Hindlimb muscle (tissue), 1 donor: ENCODE data around the gene PKHD1. TPM values are rescaled to one million over a fixed set of nuclear protein-coding genes. Genes with fewer than 3 reads are reported as not detected.

Experiments used
- DNase-seq: peaks from one replicate; pipeline ENCODE4 v3.0.0-alpha.2; 2013
- polyA plus RNA-seq: library from polyadenylated mRNA; unstranded; fragments of 120-200 nt; gene quantifications from one replicate; pipeline ENCODE4 v1.2.1, GENCODE V29; 2013; ENCODE audit not compliant: insufficient read length

PKHD1 gene
- polyA plus RNA-seq, 1 donor, result 9.5 TPM

DNA sequence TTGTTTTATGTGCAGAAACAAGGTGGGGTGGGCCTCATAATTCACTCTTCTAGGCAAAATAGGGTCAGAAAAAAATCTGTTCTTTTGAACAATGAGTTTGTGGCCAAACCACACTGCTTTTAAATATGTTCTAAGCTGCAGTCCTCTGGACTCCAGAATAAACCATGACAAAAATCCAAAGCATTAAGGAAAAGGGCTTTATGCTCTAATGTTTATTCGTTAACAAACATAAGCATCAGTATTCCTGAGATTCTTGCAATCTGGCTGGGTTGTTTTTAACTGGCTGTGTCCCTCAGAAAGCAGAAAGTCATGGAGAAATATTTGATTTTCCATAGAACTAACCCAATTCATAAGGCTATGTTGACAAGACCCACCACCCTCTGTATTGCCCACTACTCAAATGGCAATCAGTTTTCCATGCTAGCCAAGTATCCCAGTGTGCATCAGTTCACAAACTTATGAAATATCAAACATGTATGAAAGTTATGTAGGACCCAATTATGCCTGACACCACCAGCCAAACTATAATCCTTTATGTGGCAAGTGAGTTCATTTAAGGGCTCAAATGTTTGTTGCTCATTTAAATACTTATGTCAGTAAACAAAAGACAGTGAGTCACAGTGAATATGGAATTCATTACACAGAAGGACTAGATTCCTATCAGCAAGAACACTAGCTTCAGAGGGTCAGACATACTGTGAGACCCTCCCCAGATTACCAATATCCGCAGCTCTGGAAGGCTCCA, 45.1 kb downstream of the PKHD1 start:
- no peak for DNase-seq

GRCh38 chr6:52041134-52041533, 46.3 kb downstream of the PKHD1 start:
- no peak for DNase-seq

DNA sequence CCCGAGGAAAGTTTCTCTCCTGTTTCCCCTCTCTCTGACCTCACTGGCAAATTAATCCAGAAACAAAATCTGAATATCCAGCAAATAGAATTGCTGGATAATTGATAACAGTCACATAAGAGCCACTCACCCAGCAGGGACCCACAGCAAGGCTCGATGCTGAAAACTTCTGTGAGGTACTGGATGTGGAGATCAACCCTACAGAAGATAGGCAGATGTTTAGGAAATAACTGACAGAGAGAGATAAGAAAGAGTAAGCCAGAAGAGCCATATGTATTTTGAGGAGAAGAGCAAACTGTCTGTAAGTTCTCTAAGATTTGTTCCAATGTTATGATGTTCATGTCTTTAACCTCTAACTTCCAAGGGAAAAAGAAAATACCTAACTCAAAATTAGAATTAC, 59.7 kb downstream of the PKHD1 start:
- DNase-seq, result no peak

GRCh38 chr6:52024451-52025068, 62.9 kb downstream of the PKHD1 start:
- no peak for DNase-seq

DNA sequence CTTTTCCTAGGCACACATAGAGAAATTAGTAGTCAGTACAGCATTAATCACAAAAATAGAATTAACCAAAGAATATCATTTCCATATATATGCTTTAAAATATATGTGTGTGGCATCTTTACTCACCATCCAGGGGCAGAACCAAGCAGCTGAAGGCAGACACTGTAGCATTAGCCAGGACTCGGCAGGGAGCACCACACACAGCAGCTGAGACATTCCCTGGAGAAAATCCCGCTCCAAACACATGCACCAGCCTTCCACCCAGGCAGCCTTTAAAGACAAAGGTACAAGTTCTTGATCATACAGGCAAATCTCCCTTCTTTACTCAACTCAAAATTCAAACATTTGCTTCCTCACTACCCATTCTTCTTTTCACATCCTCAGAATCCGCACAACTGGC, 64.7 kb downstream of the PKHD1 start:
- no peak for DNase-seq

GRCh38 chr6:52020945-52021570, 66.4 kb downstream of the PKHD1 start:
- DNase-seq, result peak; percentile 14

- DNase-seq, result no peak
Observed at GRCh38 chr6:52019881-52020280, 67.5 kb downstream of the PKHD1 start.

- DNase-seq, result no peak
Observed at GRCh38 chr6:52019092-52019491, 68.3 kb downstream of the PKHD1 start.

DNA sequence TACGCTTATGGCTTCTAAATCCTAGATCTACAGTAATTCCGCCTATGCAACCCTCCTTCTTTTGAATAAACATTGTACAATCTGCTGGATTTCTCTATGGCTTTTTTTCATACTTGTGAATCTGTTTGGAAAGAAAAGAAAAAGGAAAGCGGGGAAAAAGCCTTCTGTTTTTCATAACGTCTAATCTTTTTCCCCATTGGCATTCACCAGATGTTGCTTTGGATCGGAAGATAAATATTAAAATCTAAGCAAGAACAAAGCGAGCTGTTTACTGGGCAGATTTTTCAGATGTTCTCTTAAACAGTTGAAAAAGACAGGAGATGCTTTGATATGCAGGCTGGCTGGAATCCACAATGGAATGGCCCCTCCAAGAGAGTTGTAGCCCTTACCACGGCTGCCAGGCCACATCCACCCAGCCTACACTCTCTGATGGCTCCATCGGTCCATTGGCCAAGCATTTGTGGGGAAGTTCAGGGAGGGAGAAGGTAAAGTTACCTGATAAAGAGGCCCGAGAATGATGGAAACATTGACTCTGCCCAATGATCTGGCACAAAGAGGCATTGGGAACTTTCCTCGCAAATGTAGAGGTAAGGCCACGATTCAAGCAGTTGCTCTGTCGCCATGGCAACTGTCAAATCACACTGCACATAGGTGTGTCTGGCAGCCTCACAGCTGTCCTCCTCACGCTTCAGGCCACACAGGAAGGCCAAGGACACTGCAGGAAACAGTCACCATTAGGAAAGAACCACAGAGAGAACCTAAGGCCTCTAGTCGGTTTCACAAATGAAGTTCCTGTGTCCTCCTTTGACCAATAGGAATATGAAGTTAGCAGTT, 70.3 kb downstream of the PKHD1 start:
- no peak for DNase-seq

- no peak for DNase-seq
Observed at GRCh38 chr6:52015953-52016352, 71.5 kb downstream of the PKHD1 start.

DNA sequence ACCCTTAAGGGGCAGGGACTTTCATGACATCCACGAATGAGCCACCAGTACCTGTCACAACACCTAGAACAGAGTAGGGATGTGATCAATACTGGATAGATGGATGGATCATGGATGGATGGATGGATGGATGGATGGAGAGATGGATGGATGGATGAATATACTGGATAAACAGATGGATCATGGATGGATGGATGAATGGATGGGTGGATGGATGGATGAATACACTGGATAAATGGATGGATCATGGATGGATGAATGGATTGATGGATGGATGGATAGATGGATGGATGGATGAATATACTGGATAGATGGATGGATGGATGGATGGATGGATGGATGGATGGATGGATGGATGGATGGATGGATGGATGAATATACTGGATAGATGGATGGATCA, 73.0 kb downstream of the PKHD1 start:
- no peak for DNase-seq

DNA sequence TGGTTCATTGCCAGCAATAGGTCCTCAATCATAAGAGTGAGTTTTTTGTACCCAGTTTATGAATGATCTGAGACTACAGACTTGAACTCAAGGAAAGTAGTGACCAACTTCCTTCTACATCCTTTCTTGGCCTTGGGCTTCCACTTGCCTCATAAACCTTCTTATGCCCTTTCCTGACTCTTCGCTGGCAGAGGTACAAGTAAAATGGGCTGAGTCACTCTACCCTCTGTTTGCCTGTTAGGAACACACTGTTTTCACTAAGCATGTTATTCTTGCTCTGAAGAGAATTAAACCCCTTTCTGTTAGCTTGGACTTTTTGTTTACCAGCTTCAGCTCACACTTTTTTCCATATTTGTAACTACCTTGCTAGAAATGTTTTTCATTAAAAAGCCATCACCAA, 74.4 kb downstream of the PKHD1 start:
- DNase-seq, result no peak

GRCh38 chr6:52012582-52012981, 74.8 kb downstream of the PKHD1 start:
- no peak for DNase-seq

GRCh38 chr6:52010806-52011205, 76.6 kb downstream of the PKHD1 start:
- no peak for DNase-seq

- DNase-seq, result no peak
Observed at GRCh38 chr6:52010145-52010544, 77.3 kb downstream of the PKHD1 start.

DNA sequence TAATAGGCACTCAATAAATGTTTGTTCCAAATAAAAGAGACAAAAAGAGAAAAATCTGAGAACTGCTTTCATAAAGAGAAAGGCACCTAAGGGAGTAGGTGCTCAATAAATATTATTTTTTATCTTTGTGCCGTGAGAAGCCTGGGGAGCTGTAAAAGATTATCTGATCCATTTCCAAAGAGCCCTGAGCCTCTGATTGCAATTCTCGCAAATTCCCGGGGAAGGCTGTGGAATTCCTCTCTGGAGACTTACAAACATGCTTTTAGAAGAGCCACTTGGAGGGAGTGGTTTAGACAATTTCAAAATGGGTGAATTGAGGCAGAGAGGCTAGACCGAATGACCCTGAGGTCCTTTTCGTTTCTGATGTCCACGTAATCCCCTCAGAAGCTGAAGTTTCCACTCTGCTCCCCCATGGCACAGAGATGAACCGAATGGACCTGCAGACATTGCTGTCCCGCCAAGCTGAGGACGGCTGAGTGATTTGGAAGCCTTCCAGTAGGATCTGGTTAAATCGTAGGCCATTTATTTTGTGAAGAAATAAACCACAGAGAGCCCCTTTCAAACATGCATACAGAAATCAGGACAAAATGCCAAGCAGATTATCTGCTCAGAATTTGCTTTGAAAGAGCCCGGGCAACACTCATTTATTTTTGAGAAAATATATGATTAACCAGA, 77.8 kb downstream of the PKHD1 start:
- no peak for DNase-seq

GRCh38 chr6:52000064-52000463, 87.3 kb downstream of the PKHD1 start:
- DNase-seq, result no peak

- DNase-seq, result no peak
Observed at GRCh38 chr6:51996296-51996947, 91.0 kb downstream of the PKHD1 start.

DNA sequence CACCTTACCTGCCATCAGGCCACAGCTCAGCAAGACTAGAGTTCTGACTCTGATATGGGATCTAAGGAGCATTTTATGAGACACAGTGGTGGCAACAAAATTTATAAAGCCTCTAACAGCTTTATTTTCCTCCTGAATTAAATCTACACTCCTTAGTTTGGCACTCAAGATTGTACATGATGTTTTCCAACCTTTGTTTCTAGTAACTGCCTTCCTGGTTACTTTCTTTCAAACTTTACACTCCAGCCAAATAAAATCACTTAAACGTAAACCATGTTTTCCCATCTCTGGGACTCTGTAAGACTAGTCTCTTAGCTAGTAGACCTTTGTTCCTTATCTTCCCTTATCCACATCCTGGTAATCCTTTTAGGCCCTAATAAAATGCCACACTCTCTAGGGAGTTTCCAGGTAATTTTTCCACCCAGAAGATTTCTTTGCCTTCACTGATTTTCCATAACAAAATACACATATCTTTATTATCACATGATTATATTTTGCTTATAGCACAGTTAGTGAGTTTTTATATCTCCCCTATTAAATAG, 92.1 kb downstream of the PKHD1 start:
- DNase-seq, result no peak

DNA sequence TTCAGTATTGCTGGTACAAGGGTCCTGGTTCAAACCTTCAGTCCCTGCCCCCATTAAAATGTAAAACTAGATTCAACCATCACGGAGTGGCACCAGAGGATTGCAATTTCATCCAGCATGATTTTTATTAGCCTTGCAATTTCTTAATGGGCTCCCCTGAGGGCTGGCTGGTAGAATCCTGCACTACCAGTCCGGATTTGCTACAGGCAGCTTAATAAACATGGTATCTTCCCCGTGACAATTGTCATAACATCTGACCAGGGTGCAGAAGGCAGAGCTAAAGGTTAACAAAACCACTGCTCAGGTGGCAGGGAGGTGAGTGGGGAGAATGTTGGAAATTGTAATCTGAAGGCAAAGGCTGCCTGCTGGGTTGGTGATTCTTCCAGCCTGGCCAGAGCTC, 94.5 kb downstream of the PKHD1 start:
- no peak for DNase-seq

DNA sequence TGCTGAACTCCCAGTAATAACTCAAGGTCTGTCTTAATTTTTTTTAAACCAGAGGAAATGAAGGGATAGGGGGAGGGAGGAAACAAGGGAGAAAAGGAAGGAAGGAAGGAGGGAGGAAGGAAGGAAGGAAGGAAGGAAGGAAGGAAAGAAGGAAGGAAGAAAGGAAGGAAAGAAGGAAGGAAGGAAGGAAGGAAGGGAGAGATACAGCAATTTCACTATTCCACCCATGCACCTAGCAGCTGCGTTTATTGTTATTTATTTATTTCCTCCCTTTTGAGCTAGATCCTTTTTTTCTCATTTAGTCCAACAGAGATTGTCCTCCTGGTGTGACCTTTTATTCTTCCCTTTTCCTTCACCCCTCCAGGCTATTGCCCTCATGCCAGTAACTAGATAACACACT, 97.6 kb downstream of the PKHD1 start:
- DNase-seq, result no peak

- DNase-seq, result no peak
Observed at GRCh38 chr6:51986864-51987263, 100.5 kb downstream of the PKHD1 start.
